Thymus (tissue), 14 donors: ENCODE results near the gene FRAT1. TPM values are rescaled to one million over a fixed set of nuclear protein-coding genes. Genes with fewer than 3 reads are reported as not detected.

ENCODE experiments used
- DNase-seq, 9 donors: peaks; one replicate each; pipeline ENCODE4 v3.0.0-alpha.2; 2013; ENCODE audit warnings: low spot score in 9 of 9, low read depth in 6 of 9, missing footprints in 1 of 9
- H3K27ac ChIP-seq, 2 donors: one replicate each; pipeline ENCODE4 v1.5.1; 2013; ENCODE audit warnings: control low read depth in 1 of 2, low read depth in 1 of 2, low read length in 1 of 2, mild to moderate bottlenecking in 1 of 2, moderate library complexity in 1 of 2
- H3K27me3 ChIP-seq, 2 donors: one replicate each; pipeline ENCODE4 v1.5.1; 2013; ENCODE audit warnings: low read length in 1 of 2; ENCODE audit not compliant: control insufficient read depth in 2 of 2, insufficient read depth in 1 of 2
- H3K36me3 ChIP-seq, 2 donors: one replicate each; pipeline ENCODE4 v1.5.1; 2013; ENCODE audit warnings: low read length in 1 of 2, mild to moderate bottlenecking in 1 of 2, moderate library complexity in 1 of 2; ENCODE audit not compliant: control insufficient read depth in 2 of 2, insufficient read depth in 2 of 2
- H3K4me1 ChIP-seq, 2 donors: one replicate each; pipeline ENCODE4 v1.5.1; 2013; ENCODE audit warnings: low read length in 2 of 2; ENCODE audit not compliant: control insufficient read depth in 2 of 2, insufficient read depth in 2 of 2
- H3K4me3 ChIP-seq, 2 donors: one replicate each; pipeline ENCODE4 v1.5.1; 2013; ENCODE audit warnings: low read length in 2 of 2, control low read depth in 1 of 2, mild to moderate bottlenecking in 1 of 2
- H3K9me3 ChIP-seq, 2 donors: one replicate each; pipeline ENCODE4 v1.5.1; 2013; ENCODE audit warnings: low read length in 1 of 2, mild to moderate bottlenecking in 1 of 2; ENCODE audit not compliant: control insufficient read depth in 2 of 2, insufficient read depth in 1 of 2
- WGBS: extraction: QIAGEN DNeasy Blood & Tissue Kit; methylation state at CpG from one replicate; pipeline ENCODE4 v1.1.7; 2013; 5-methylcytosine and 5-hydroxymethylcytosine counted together
- long read RNA-seq, 10 donors: transcript quantifications; one replicate each; lab custom pipeline, GENCODE V29; 2026
- polyA plus RNA-seq: library from polyadenylated mRNA; stranded (reverse); fragments of 200-250 nt; gene quantifications from one replicate; pipeline ENCODE4 v1.2.3, GENCODE V29; 2013
- total RNA-seq: library from RNA; stranded (reverse); fragments of 120-200 nt; gene quantifications from one replicate; pipeline ENCODE4 v1.2.4, GENCODE V29; 2013
- donor health status: healthy.

Gene FRAT1
- total RNA-seq = 4.7 TPM
- 6.3 TPM for polyA plus RNA-seq
- long read RNA-seq, donor 1, partial matches to known transcripts = 0 of 2 reads
- long read RNA-seq, donor 1, other reads (novel, unspliced or antisense) = 0 of 2 reads
- long read RNA-seq, donor 2 = 0 reads
- long read RNA-seq, donor 3, transcript FRAT1-201 (1 exons, 2,649 nt) = major isoform, 7 of 7 reads
- long read RNA-seq, donor 3, partial matches to known transcripts = 0 of 7 reads
- long read RNA-seq, donor 3, other reads (novel, unspliced or antisense) = 0 of 7 reads
- long read RNA-seq, donor 4, partial matches to known transcripts = 0 of 4 reads
- long read RNA-seq, donor 4, other reads (novel, unspliced or antisense) = 0 of 4 reads
- long read RNA-seq, donor 5, transcript FRAT1-201 (1 exons, 2,649 nt) = major isoform, 14 of 15 reads
- long read RNA-seq, donor 5, partial matches to known transcripts = 0 of 15 reads
- long read RNA-seq, donor 5, other reads (novel, unspliced or antisense) = 0 of 15 reads
- long read RNA-seq, donor 6, transcript FRAT1-201 (1 exons, 2,649 nt) = major isoform, 9 of 9 reads
- long read RNA-seq, donor 6, partial matches to known transcripts = 0 of 9 reads
- long read RNA-seq, donor 6, other reads (novel, unspliced or antisense) = 0 of 9 reads
- long read RNA-seq, donor 7, partial matches to known transcripts = 0 of 3 reads
- long read RNA-seq, donor 7, other reads (novel, unspliced or antisense) = 0 of 3 reads
- long read RNA-seq, donor 8, partial matches to known transcripts = 0 of 2 reads
- long read RNA-seq, donor 8, other reads (novel, unspliced or antisense) = 0 of 2 reads
- long read RNA-seq, donor 9, transcript FRAT1-201 (1 exons, 2,649 nt) = major isoform, 6 of 6 reads
- long read RNA-seq, donor 9, partial matches to known transcripts = 0 of 6 reads
- long read RNA-seq, donor 9, other reads (novel, unspliced or antisense) = 0 of 6 reads
- long read RNA-seq, donor 10, transcript FRAT1-201 (1 exons, 2,649 nt) = major isoform, 7 of 7 reads
- long read RNA-seq, donor 10, partial matches to known transcripts = 0 of 7 reads
- long read RNA-seq, donor 10, other reads (novel, unspliced or antisense) = 0 of 7 reads

- DNase-seq = peak; percentile 72 to 94 (median 87)
- H3K36me3 ChIP-seq = no peaks in the 10 kb centered on the region
- peak within 1 kb of the TSS; percentile 88 to 98 for H3K27ac ChIP-seq
- peaks cover 0 to 30% of the 10 kb centered on the region in 2 donors for H3K27me3 ChIP-seq
- H3K4me3 ChIP-seq = peak within 1 kb of the TSS; percentile 61 to 81
- H3K4me1 ChIP-seq = peaks cover 10 to 22% of the 10 kb centered on the region in 2 donors
- under 1% methylated on average over 79 of the region's 79 CpGs for WGBS
- peaks cover 0 to 2% of the 10 kb centered on the region in 2 donors for H3K9me3 ChIP-seq
Measured at GRCh38 chr10:97318772-97319651, at the start of gene FRAT1. TSS of gene FRAT1 (plus strand) at chr10:97319271. CDS start at chr10:97319454, 183 bp downstream.

DNA sequence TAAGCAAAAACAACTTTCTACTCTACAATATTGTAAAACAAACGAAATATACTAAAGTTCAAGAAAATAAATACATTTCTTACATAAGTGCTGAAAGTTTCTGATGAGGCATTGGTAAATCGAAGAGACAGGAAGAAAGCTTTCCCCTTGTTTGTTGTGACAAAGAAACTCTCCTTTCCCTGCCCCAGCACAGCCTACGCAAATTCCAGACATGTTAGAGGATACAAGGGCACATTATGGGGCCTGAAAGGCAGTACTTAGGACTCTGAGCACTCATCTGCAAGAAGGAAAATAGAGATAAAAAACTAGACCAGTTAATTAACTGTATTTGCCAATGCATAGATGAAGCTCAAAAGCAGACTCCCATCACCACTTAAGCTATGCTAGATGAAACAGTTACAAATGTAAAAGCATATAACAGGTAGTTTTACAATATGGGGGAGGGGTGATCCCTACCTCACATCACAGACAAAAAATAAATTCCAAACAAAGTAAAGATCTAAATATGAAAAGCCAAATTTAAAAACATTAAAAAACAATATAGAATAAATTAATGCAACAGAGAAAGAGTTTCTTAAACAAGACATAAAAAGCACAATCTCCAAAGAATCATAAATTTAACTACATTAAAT, 48.4 kb upstream of the FRAT1 start:
- Histone ChIP-seq H3K4me1 (no peaks in the 10 kb centered on the region), H3K27ac (no peak overlapping the region), H3K27me3 (no peaks in the 10 kb centered on the region), H3K4me3 (no peak overlapping the region), H3K9me3 (no peaks in the 10 kb centered on the region), H3K36me3 (peaks cover 4 to 7% of the 10 kb centered on the region in 2 donors)
- 96% methylated on average over 3 of the region's 3 CpGs for WGBS
- DNase-seq = no peak

GRCh38 chr10:97273700-97274099, 45.4 kb upstream of the FRAT1 start:
- Histone ChIP-seq H3K36me3 (no peaks in the 10 kb centered on the region), H3K27ac (no peak overlapping the region), H3K9me3 (no peaks in the 10 kb centered on the region), H3K4me1 (no peaks in the 10 kb centered on the region), H3K27me3 (no peaks in the 10 kb centered on the region), H3K4me3 (no peak overlapping the region)
- DNase-seq = no peak
- 96% methylated on average over 3 of the region's 3 CpGs for WGBS

DNA sequence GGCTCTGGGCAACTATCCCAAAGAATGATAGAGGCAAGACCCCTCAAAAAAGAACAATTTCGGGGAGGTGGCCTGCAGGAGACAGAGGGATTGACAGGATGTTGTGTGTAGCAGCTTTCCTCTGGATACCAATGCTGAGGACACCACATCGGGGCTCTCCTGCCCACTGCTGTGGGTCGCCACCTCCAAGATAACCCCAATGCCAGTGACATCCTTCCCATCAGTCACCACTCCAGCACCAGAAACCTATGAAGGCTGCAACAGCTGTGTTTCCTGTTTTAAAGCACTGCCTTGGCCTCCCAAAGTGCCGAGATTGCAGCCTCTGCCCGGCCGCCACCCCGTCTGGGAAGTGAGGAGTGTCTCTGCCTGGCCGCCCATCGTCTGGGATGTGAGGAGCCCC, 44.2 kb upstream of the FRAT1 start:
- no peaks in the 10 kb centered on the region for H3K4me1 ChIP-seq
- DNase-seq = no peak
- no peaks in the 10 kb centered on the region for H3K36me3 ChIP-seq
- H3K9me3 ChIP-seq = no peaks in the 10 kb centered on the region
- no peaks in the 10 kb centered on the region for H3K27me3 ChIP-seq
- H3K27ac ChIP-seq = no peak overlapping the region
- H3K4me3 ChIP-seq = no peak overlapping the region
- 52% methylated on average over 3 of the region's 9 CpGs for WGBS

- no peaks in the 10 kb centered on the region for H3K9me3 ChIP-seq
- DNase-seq = no peak
- WGBS = 7% methylated on average over 1 of the region's 1 CpG
- no peak overlapping the region for H3K4me3 ChIP-seq
- no peaks in the 10 kb centered on the region for H3K27me3 ChIP-seq
- H3K36me3 ChIP-seq = no peaks in the 10 kb centered on the region
- peak overlapping the region in 1 of 2 donors; percentile 14 for H3K27ac ChIP-seq
- no peaks in the 10 kb centered on the region for H3K4me1 ChIP-seq
Measured at GRCh38 chr10:97277551-97277950, 41.5 kb upstream of the FRAT1 start.

- Histone ChIP-seq H3K27ac (peak overlapping the region in 1 of 2 donors; percentile 52), H3K36me3 (no peaks in the 10 kb centered on the region), H3K9me3 (no peaks in the 10 kb centered on the region), H3K27me3 (no peaks in the 10 kb centered on the region), H3K4me3 (no peak overlapping the region), H3K4me1 (no peaks in the 10 kb centered on the region)
- peak in 8 of 9 donors; percentile 16 to 70 (median 41) for DNase-seq
Measured at GRCh38 chr10:97278491-97278989, 40.5 kb upstream of the FRAT1 start.

GRCh38 chr10:97279121-97279815, 39.8 kb upstream of the FRAT1 start:
- Histone ChIP-seq H3K27ac (peak overlapping the region in 1 of 2 donors; percentile 52), H3K4me3 (no peak overlapping the region), H3K9me3 (no peaks in the 10 kb centered on the region), H3K36me3 (no peaks in the 10 kb centered on the region), H3K27me3 (no peaks in the 10 kb centered on the region), H3K4me1 (no peaks in the 10 kb centered on the region)
- no peak for DNase-seq
- WGBS = 91% methylated on average over 9 of the region's 9 CpGs
